ENCODE measurements around the gene SPEM3. TPM values are rescaled to one million over a fixed set of nuclear protein-coding genes. Genes with fewer than 3 reads are reported as not detected.

Gene SPEM3
- total and polyA plus RNA-seq, 2 of the 13 experiments (the other 11 are each of a cell fraction or from before 2014, with no cell fraction given), result not detected

GRCh38 chr17:7403977-7404736 is 24.5 kb upstream of the SPEM3 start, which contains the start of gene TMEM256 (continued):
- no peak for TF ChIP-seq AKNA (CRISPR knock-in tag; IDR thresholded peaks at IDR 0.05; ENCODE audit: borderline replicate concordance)
- TF ChIP-seq NRL (CRISPR knock-in tag; IDR thresholded peaks at IDR 0.05; ENCODE audit: borderline replicate concordance), result no peak
- no peak for TF ChIP-seq PHF20 (CRISPR knock-in tag; IDR thresholded peaks at IDR 0.05)
- no peak for TF ChIP-seq ZKSCAN5 (CRISPR knock-in tag; IDR thresholded peaks at IDR 0.05)
- no peak for TF ChIP-seq ZNF704 (CRISPR knock-in tag; IDR thresholded peaks at IDR 0.05; ENCODE audit: borderline replicate concordance)
- no peak for TF ChIP-seq ZEB1 (IDR thresholded peaks at IDR 0.05; ENCODE audit: insufficient replicate concordance, low read depth)
- TF ChIP-seq ZNF234 (CRISPR knock-in tag; conservative IDR thresholded peaks at IDR 0.05), result no peak
- no peak; the same call in 1 of the 2 replicates for TF ChIP-seq ZFP90 (CRISPR knock-in tag; IDR thresholded peaks at IDR 0.05; ENCODE audit: borderline replicate concordance)
- no peak for TF ChIP-seq ZNF749 (CRISPR knock-in tag; IDR thresholded peaks at IDR 0.05; ENCODE audit: borderline replicate concordance)
- no peak; the same call in 1 of the 2 replicates for TF ChIP-seq SAP130 (CRISPR knock-in tag; IDR thresholded peaks at IDR 0.05; ENCODE audit: low read depth)
- TF ChIP-seq PTBP1 (IDR thresholded peaks at IDR 0.05; ENCODE audit: low read depth, low read length, poor library complexity, severe bottlenecking), result peak; percentile 39
- no peak for TF ChIP-seq ZNF10 (CRISPR knock-in tag; IDR thresholded peaks at IDR 0.05; ENCODE audit: borderline replicate concordance, low read depth)
- no peak for TF ChIP-seq CBFB (CRISPR knock-in tag; IDR thresholded peaks at IDR 0.05)
- peak; percentile 17; the same call in 1 of the 2 replicates for TF ChIP-seq SRF (IDR thresholded peaks at IDR 0.05; ENCODE audit: low read depth, low read length)
- TF ChIP-seq EEA1 (CRISPR knock-in tag; IDR thresholded peaks at IDR 0.05; ENCODE audit: borderline replicate concordance), result no peak
- peak; percentile 60; the same call in 1 of the 2 replicates for TF ChIP-seq ZNF768 (CRISPR knock-in tag; IDR thresholded peaks at IDR 0.05)
- no peak for TF ChIP-seq CREB3 (CRISPR knock-in tag; IDR thresholded peaks at IDR 0.05)
- TF ChIP-seq HOMEZ (CRISPR knock-in tag; IDR thresholded peaks at IDR 0.05; ENCODE audit: low read depth), result no peak
- TF ChIP-seq JUN (CRISPR knock-in tag; IDR thresholded peaks at IDR 0.05), result no peak
- TF ChIP-seq NFIB (CRISPR knock-in tag; IDR thresholded peaks at IDR 0.05; ENCODE audit: borderline replicate concordance), result no peak
- TF ChIP-seq SATB2 (CRISPR knock-in tag; IDR thresholded peaks at IDR 0.05), result no peak

Data from HepG2 (cell line).